Neural cell (in vitro differentiated cells): ENCODE data around the gene SURF6. TPM values are rescaled to one million over a fixed set of nuclear protein-coding genes. Genes with fewer than 3 reads are reported as not detected.

Experiments
- H2AFZ ChIP-seq: fragments of 200-600, 300-800 bp; sonication (generic), shearing (Covaris generic); 2 replicates; pipeline ENCODE4 v1.6.0; 2014; ENCODE audit warnings: low read depth, mild to moderate bottlenecking, antibody characterized with exemption, low read length, moderate library complexity
- H3F3A ChIP-seq: fragments of 200-600 bp; shearing (Covaris generic); 2 replicates; pipeline ENCODE4 v1.6.1; 2016; ENCODE audit warnings: mild to moderate bottlenecking, moderate library complexity, mixed read lengths, antibody characterized with exemption, low read length; ENCODE audit not compliant: insufficient read depth, poor library complexity, severe bottlenecking
- H3K27ac ChIP-seq: fragments of 200-600, 300-800 bp; sonication (generic), shearing (Covaris generic); 2 replicates; pipeline ENCODE4 v1.5.1; 2014; ENCODE audit warnings: mild to moderate bottlenecking, low read length, moderate library complexity
- H3K27me3 ChIP-seq: fragments of 300-800, 200-600 bp; sonication (generic), shearing (Covaris generic); 2 replicates; pipeline ENCODE4 v1.6.0; 2014; ENCODE audit warnings: mild to moderate bottlenecking, low read depth, low read length, moderate library complexity; ENCODE audit not compliant: insufficient read depth
- H3K36me3 ChIP-seq: fragments of 300-800, 200-600 bp; sonication (generic), shearing (Covaris generic); 2 replicates; pipeline ENCODE4 v1.5.1; 2014; ENCODE audit warnings: mild to moderate bottlenecking, antibody characterized with exemption, low read length, moderate library complexity; ENCODE audit not compliant: insufficient read depth
- H3K4me2 ChIP-seq: fragments of 300-800, 200-600 bp; sonication (generic), shearing (Covaris generic); 2 replicates; pipeline ENCODE4 v1.6.0; 2014; ENCODE audit warnings: mild to moderate bottlenecking, low read length
- H3K4me3 ChIP-seq: fragments of 300-800, 200-600 bp; sonication (generic), shearing (Covaris generic); 2 replicates; pipeline ENCODE4 v1.5.1; 2014; ENCODE audit warnings: mild to moderate bottlenecking, low read length, moderate library complexity
- H3K79me2 ChIP-seq: fragments of 200-600 bp; shearing (Covaris generic); replicated peaks from 2 replicates; pipeline ENCODE4 v1.6.0; 2014; ENCODE audit warnings: mild to moderate bottlenecking, low read length, moderate library complexity; ENCODE audit not compliant: insufficient read depth
- H3K9ac ChIP-seq: fragments of 300-800, 200-600 bp; sonication (generic), shearing (Covaris generic); 2 replicates; pipeline ENCODE4 v1.6.1; 2016; ENCODE audit warnings: mild to moderate bottlenecking, low read length, mixed read lengths
- H3K9me2 ChIP-seq: fragments of 200-600 bp; shearing (Covaris generic); 2 replicates; pipeline ENCODE4 v1.6.1; 2016; ENCODE audit warnings: mild to moderate bottlenecking, low read length, mixed read lengths; ENCODE audit not compliant: insufficient read depth
- H3K9me3 ChIP-seq: fragments of 200-600, 300-800 bp; sonication (generic), shearing (Covaris generic); 2 replicates; pipeline ENCODE4 v1.6.1; 2016; ENCODE audit warnings: mild to moderate bottlenecking, mixed run types, low read length, moderate library complexity, mixed read lengths
- H4K20me1 ChIP-seq: fragments of 200-600 bp; shearing (Covaris generic); 2 replicates; pipeline ENCODE4 v1.6.1; 2016; ENCODE audit warnings: mild to moderate bottlenecking, mixed run types; ENCODE audit not compliant: insufficient read depth
- EP300 ChIP-seq: fragments of 450-650 bp; conservative IDR thresholded peaks from 2 replicates; pipeline ENCODE4 v1.6.1; 2014; ENCODE audit warnings: antibody characterized with exemption, mild to moderate bottlenecking, moderate library complexity; ENCODE audit not compliant: poor library complexity, severe bottlenecking
- EZH2 ChIP-seq: fragments of 200-600, 300-800 bp; shearing (Covaris generic), sonication (generic); IDR thresholded peaks from 2 replicates; pipeline ENCODE4 v1.6.1; 2014; ENCODE audit warnings: antibody characterized with exemption, low read length, borderline replicate concordance, mild to moderate bottlenecking; ENCODE audit not compliant: insufficient read depth, poor library complexity, severe bottlenecking
- MXI1 ChIP-seq: fragments of 450-650 bp; conservative IDR thresholded peaks from 2 replicates; pipeline ENCODE4 v1.6.1; 2014; ENCODE audit warnings: antibody characterized with exemption, mild to moderate bottlenecking; ENCODE audit not compliant: poor library complexity, severe bottlenecking
- POLR2AphosphoS5 ChIP-seq: IDR thresholded peaks from 2 replicates; pipeline ENCODE4 v1.6.1; 2012
- RAD21 ChIP-seq: fragments of 450-650 bp; conservative IDR thresholded peaks from 2 replicates; pipeline ENCODE4 v1.6.1; 2014; ENCODE audit warnings: antibody characterized with exemption, mild to moderate bottlenecking, moderate library complexity
- SMC3 ChIP-seq: fragments of 450-650 bp; conservative IDR thresholded peaks from 2 replicates; pipeline ENCODE4 v1.6.1; 2014; ENCODE audit warnings: antibody characterized with exemption, mild to moderate bottlenecking, moderate library complexity; ENCODE audit not compliant: poor library complexity
- TAF1 ChIP-seq: IDR thresholded peaks from 2 replicates; pipeline ENCODE4 v1.6.1; 2012; ENCODE audit warnings: low read depth
- polyA plus RNA-seq: library from polyadenylated mRNA; depleted of rRNA; stranded (reverse); fragments of >200 nt; gene quantifications from 2 replicates; pipeline ENCODE4 v1.2.3, GENCODE V29; 2014
- TF ChIP-seq, protein P1 (sequence below): fragments of 450-650 bp; IDR thresholded peaks from 2 replicates; pipeline ENCODE4 v1.5.1; 2014; ENCODE audit warnings: antibody characterized with exemption, mild to moderate bottlenecking, moderate library complexity; ENCODE audit not compliant: poor library complexity, severe bottlenecking
- TF ChIP-seq, protein P2 (sequence below): IDR thresholded peaks from 2 replicates; pipeline ENCODE4 v1.6.1; 2012; ENCODE audit warnings: borderline replicate concordance

SURF6 gene
- polyA plus RNA-seq, 1 donor from 2014 or later, result 20.7 TPM

DNA sequence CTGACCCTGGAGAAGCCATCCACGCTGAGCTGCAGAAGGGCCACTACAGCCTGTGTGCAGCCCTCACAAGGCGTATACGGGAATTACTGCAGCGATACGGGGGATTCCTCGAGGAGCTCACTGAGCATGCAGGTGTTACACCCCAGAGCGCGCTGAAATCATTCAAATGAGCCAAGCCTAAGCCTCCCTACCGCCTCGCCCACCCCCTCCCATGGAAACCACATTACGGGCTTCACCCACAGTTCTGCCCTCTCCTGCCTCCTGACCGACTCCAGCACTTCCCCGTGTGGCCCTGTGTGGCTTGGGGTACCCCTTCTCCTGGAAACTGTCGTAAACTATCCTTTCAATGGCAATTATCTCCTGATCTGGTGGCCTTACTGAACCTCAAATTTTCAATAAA lies 13.3 kb downstream of the SURF6 start:
- H2AFZ ChIP-seq, result no peak overlapping the region
- no peak overlapping the region for H3K27ac ChIP-seq

GRCh38 chr9:133321411-133321935 lies 14.5 kb downstream of the SURF6 start:
- Histone ChIP-seq H3K79me2 (no peaks in the 10 kb centered on the region), H3K27me3 (no peaks in the 10 kb centered on the region), H3K36me3 (no peaks in the 10 kb centered on the region), H4K20me1 (no peaks in the 10 kb centered on the region), H3K4me3 (no peak overlapping the region), H2AFZ (no peak overlapping the region), H3K9me2 (no peaks in the 10 kb centered on the region), H3F3A (no peaks in the 10 kb centered on the region), H3K4me2 (no peak overlapping the region), H3K9me3 (no peaks in the 10 kb centered on the region), H3K9ac (no peak overlapping the region), H3K27ac (no peak overlapping the region)
- no peak for TF ChIP-seq EP300
- TF ChIP-seq, protein P1, sequence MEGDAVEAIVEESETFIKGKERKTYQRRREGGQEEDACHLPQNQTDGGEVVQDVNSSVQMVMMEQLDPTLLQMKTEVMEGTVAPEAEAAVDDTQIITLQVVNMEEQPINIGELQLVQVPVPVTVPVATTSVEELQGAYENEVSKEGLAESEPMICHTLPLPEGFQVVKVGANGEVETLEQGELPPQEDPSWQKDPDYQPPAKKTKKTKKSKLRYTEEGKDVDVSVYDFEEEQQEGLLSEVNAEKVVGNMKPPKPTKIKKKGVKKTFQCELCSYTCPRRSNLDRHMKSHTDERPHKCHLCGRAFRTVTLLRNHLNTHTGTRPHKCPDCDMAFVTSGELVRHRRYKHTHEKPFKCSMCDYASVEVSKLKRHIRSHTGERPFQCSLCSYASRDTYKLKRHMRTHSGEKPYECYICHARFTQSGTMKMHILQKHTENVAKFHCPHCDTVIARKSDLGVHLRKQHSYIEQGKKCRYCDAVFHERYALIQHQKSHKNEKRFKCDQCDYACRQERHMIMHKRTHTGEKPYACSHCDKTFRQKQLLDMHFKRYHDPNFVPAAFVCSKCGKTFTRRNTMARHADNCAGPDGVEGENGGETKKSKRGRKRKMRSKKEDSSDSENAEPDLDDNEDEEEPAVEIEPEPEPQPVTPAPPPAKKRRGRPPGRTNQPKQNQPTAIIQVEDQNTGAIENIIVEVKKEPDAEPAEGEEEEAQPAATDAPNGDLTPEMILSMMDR, result no peak
- TF ChIP-seq, protein P2, sequence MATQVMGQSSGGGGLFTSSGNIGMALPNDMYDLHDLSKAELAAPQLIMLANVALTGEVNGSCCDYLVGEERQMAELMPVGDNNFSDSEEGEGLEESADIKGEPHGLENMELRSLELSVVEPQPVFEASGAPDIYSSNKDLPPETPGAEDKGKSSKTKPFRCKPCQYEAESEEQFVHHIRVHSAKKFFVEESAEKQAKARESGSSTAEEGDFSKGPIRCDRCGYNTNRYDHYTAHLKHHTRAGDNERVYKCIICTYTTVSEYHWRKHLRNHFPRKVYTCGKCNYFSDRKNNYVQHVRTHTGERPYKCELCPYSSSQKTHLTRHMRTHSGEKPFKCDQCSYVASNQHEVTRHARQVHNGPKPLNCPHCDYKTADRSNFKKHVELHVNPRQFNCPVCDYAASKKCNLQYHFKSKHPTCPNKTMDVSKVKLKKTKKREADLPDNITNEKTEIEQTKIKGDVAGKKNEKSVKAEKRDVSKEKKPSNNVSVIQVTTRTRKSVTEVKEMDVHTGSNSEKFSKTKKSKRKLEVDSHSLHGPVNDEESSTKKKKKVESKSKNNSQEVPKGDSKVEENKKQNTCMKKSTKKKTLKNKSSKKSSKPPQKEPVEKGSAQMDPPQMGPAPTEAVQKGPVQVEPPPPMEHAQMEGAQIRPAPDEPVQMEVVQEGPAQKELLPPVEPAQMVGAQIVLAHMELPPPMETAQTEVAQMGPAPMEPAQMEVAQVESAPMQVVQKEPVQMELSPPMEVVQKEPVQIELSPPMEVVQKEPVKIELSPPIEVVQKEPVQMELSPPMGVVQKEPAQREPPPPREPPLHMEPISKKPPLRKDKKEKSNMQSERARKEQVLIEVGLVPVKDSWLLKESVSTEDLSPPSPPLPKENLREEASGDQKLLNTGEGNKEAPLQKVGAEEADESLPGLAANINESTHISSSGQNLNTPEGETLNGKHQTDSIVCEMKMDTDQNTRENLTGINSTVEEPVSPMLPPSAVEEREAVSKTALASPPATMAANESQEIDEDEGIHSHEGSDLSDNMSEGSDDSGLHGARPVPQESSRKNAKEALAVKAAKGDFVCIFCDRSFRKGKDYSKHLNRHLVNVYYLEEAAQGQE, result no peak
- no peak for TF ChIP-seq SMC3
- no peak for TF ChIP-seq TAF1
- no peak for TF ChIP-seq RAD21
- no peak for TF ChIP-seq POLR2AphosphoS5
- TF ChIP-seq EZH2, result no peak
- no peak for TF ChIP-seq MXI1

More for the DNA sequence above, 13.3 kb downstream of the SURF6 start:
- Histone ChIP-seq H3K9ac (no peak overlapping the region), H3K4me2 (no peak overlapping the region), H4K20me1 (no peaks in the 10 kb centered on the region), H3K27me3 (no peaks in the 10 kb centered on the region), H3K9me3 (no peaks in the 10 kb centered on the region), H3K79me2 (no peaks in the 10 kb centered on the region), H3F3A (no peaks in the 10 kb centered on the region), H3K36me3 (no peaks in the 10 kb centered on the region), H3K9me2 (no peaks in the 10 kb centered on the region), H3K4me3 (no peak overlapping the region)
- TF ChIP-seq EZH2, result no peak
- no peak for TF ChIP-seq TAF1
- TF ChIP-seq POLR2AphosphoS5, result no peak
- TF ChIP-seq, protein P1, result no peak
- no peak for TF ChIP-seq MXI1
- no peak for TF ChIP-seq SMC3
